Stomach smooth muscle (tissue), 2 donors: ENCODE data around the gene NMB.
A peak's percentile ranks its signal among the peaks of the same experiment; 100 is the strongest.
"Not testable (repeated sequence)": the region's sequence is repeated elsewhere in the genome, so short reads cannot be mapped to it uniquely, and the experiment has no call there.

ENCODE experiments used
- H3K27ac ChIP-seq: one replicate; pipeline ENCODE4 v1.7.0; 2013; ENCODE audit warnings: mild to moderate bottlenecking, low read length, inconsistent platforms
- H3K27me3 ChIP-seq, 2 donors: one replicate each; pipeline ENCODE4 v1.7.0; 2013; ENCODE audit warnings: low read length in 2 of 2; ENCODE audit not compliant: insufficient read depth in 2 of 2, control insufficient read depth in 1 of 2
- H3K36me3 ChIP-seq, 2 donors: one replicate each; pipeline ENCODE4 v1.7.0; 2013; ENCODE audit warnings: low read length in 2 of 2; ENCODE audit not compliant: control insufficient read depth in 2 of 2, insufficient read depth in 2 of 2
- H3K4me1 ChIP-seq: one replicate; pipeline ENCODE4 v1.7.0; 2013; ENCODE audit warnings: low read length; ENCODE audit not compliant: control insufficient read depth, insufficient read depth
- H3K4me3 ChIP-seq, 2 donors: one replicate each; pipeline ENCODE4 v1.7.0; 2013; ENCODE audit warnings: low read length in 2 of 2
- H3K9ac ChIP-seq, 2 donors: one replicate each; pipeline ENCODE4 v1.7.0; 2013; ENCODE audit warnings: low read length in 2 of 2, mild to moderate bottlenecking in 1 of 2
- H3K9me3 ChIP-seq, 2 donors: one replicate each; pipeline ENCODE4 v1.7.0; 2013; ENCODE audit warnings: low read length in 2 of 2; ENCODE audit not compliant: control insufficient read depth in 2 of 2
- donor health status: healthy.
- donor health status: Pancreatic carcinoma.

Gene NMB

GRCh38 chr15:84641871-84642270, 16.1 kb downstream of the NMB start:
- not testable (repeated sequence) for H3K9me3 ChIP-seq, H3K27me3 ChIP-seq, H3K9ac ChIP-seq, H3K27ac ChIP-seq, H3K4me3 ChIP-seq, H3K4me1 ChIP-seq
- H3K36me3 ChIP-seq = peaks cover 36 to 65% of the 10 kb centered on the region in 2 donors

DNA sequence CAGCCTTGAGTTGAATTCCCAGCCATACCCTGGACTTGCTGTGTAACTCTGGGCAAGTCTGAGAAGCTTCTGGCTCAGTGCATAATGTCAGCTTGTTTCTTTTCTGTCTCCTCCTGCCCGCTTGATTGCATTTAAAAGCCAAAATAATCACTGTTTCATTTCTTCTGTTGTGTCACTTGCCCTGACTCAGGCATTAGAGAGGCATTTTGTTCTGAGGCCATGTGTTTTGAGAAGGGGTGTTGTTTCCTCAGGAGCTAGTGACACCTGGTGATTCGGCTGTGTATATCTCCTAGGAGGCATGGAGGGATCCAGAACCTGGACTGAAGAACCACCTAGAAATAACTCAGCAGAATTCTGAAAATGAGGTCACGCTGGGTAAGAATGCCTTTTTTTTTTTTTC, 19.9 kb downstream of the NMB start:
- H3K4me3 ChIP-seq = no peak overlapping the region
- H3K27ac ChIP-seq = no peak overlapping the region
- peaks cover 19 to 41% of the 10 kb centered on the region in 2 donors for H3K36me3 ChIP-seq
- peaks cover 3% of the 10 kb centered on the region for H3K4me1 ChIP-seq
- no peak overlapping the region for H3K9ac ChIP-seq
- H3K9me3 ChIP-seq = no peaks in the 10 kb centered on the region
- H3K27me3 ChIP-seq = no peaks in the 10 kb centered on the region

- peaks cover 27% of the 10 kb centered on the region for H3K4me1 ChIP-seq
- H3K4me3 ChIP-seq = peak overlapping the region; percentile 88 to 92
- no peaks in the 10 kb centered on the region for H3K9me3 ChIP-seq
- no peaks in the 10 kb centered on the region for H3K27me3 ChIP-seq
- peak overlapping the region; percentile 82 for H3K27ac ChIP-seq
- peaks cover 8 to 16% of the 10 kb centered on the region in 2 donors for H3K36me3 ChIP-seq
- H3K9ac ChIP-seq = peak overlapping the region; percentile 82 to 86
These were observed 23.7 kb downstream of the NMB start for GRCh38 chr15:84634228-84634837.

GRCh38 chr15:84633311-84634227, 24.4 kb downstream of the NMB start:
- peaks cover 7 to 15% of the 10 kb centered on the region in 2 donors for H3K36me3 ChIP-seq
- H3K27ac ChIP-seq = peak overlapping the region; percentile 82
- H3K27me3 ChIP-seq = no peaks in the 10 kb centered on the region
- no peaks in the 10 kb centered on the region for H3K9me3 ChIP-seq
- peaks cover 27% of the 10 kb centered on the region for H3K4me1 ChIP-seq
- H3K9ac ChIP-seq = peak overlapping the region; percentile 82 to 86
- H3K4me3 ChIP-seq = peak overlapping the region; percentile 88 to 92

DNA sequence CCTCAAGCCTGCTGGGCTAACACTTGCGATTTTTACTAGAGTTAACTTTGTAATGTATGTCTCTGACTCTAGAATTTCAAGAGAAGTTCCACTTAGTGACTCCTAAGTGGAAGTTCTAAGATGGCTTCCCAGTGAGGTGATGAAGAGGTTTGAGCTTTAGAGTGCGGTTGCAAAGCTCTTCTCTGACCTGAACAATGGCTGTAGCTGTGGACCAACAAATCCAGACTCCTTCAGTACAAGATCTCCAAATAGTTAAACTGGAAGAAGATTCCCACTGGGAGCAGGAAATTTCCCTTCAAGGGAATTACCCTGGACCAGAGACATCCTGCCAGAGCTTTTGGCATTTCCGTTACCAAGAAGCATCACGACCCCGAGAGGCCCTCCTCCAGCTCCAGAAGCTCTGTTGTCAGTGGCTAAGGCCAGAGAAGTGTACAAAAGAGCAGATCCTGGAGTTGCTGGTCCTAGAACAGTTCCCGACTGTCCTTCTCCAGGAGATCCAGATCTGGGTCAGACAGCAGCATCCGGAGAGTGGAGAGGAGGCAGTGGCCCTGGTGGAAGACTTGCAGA, 26.2 kb downstream of the NMB start:
- Histone ChIP-seq H3K36me3 (peaks cover 2 to 5% of the 10 kb centered on the region in 2 donors), H3K9ac (peak overlapping the region; percentile 81 to 85), H3K27me3 (no peaks in the 10 kb centered on the region), H3K9me3 (no peaks in the 10 kb centered on the region), H3K4me3 (peak overlapping the region; percentile 88 to 92), H3K27ac (peak overlapping the region; percentile 78), H3K4me1 (peaks cover 27% of the 10 kb centered on the region)

DNA sequence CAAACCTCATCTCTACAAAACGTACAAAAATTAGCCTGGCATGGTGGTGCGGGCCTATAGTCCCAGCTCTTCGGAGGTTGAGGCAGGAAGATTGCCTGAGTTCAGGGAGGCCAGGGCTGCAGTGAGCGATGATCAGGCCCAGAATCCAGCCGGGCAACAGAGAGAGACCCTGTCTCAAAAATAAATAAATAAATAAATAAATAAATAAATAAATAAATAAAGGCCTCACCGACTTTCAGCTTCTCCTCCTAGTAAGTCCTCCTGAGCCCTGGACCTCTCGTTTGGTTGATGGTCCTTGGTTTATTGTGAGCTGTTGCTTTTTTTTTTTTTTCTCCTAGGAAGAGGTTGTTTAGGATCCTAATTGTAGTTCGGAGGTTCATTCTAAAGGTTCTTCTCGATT, 29.0 kb downstream of the NMB start:
- no peak overlapping the region for H3K27ac ChIP-seq
- peaks cover 27% of the 10 kb centered on the region for H3K4me1 ChIP-seq
- H3K27me3 ChIP-seq = no peaks in the 10 kb centered on the region
- no peaks in the 10 kb centered on the region for H3K9me3 ChIP-seq
- no peak overlapping the region for H3K9ac ChIP-seq
- H3K36me3 ChIP-seq = no peaks in the 10 kb centered on the region
- H3K4me3 ChIP-seq = no peak overlapping the region

GRCh38 chr15:84625123-84625522, 32.9 kb downstream of the NMB start:
- no peak overlapping the region for H3K27ac ChIP-seq
- no peaks in the 10 kb centered on the region for H3K27me3 ChIP-seq
- no peak overlapping the region for H3K9ac ChIP-seq
- H3K4me1 ChIP-seq = peaks cover under 1% of the 10 kb centered on the region
- peaks cover 10 to 23% of the 10 kb centered on the region in 2 donors for H3K9me3 ChIP-seq
- no peak overlapping the region for H3K4me3 ChIP-seq
- H3K36me3 ChIP-seq = peaks cover 19 to 24% of the 10 kb centered on the region in 2 donors

DNA sequence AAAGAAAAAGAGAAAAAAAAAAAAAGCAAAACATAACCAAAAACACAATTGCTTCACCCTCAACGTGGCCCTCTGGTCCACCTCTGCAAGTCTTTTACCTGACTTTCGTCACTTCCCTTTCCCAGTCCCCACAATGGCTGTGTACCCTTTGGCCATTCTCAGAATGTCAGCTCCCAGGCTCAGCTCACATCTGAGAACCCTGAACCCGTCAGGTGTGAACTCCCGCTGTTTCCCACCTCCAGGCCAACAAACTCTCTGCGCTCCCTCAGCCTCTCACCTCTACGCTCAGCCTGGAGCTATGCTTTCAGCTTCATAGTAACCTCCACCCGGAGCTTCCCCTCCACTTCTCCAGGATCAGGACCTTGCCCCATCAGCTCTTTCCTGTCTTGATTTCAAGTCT, 33.6 kb downstream of the NMB start:
- no peak overlapping the region for H3K4me3 ChIP-seq
- H3K9me3 ChIP-seq = peaks cover 10 to 23% of the 10 kb centered on the region in 2 donors
- H3K4me1 ChIP-seq = no peaks in the 10 kb centered on the region
- H3K27ac ChIP-seq = no peak overlapping the region
- H3K9ac ChIP-seq = no peak overlapping the region
- H3K27me3 ChIP-seq = no peaks in the 10 kb centered on the region
- H3K36me3 ChIP-seq = peaks cover 19 to 24% of the 10 kb centered on the region in 2 donors

GRCh38 chr15:84621358-84621979, 36.5 kb downstream of the NMB start:
- Histone ChIP-seq H3K9me3 (peaks cover 10 to 23% of the 10 kb centered on the region in 2 donors), H3K27me3 (no peaks in the 10 kb centered on the region), H3K4me1 (no peaks in the 10 kb centered on the region), H3K27ac (no peak overlapping the region), H3K9ac (no peak overlapping the region), H3K36me3 (peaks cover 19 to 24% of the 10 kb centered on the region in 2 donors), H3K4me3 (no peak overlapping the region)

- H3K27me3 ChIP-seq = no peaks in the 10 kb centered on the region
- H3K9me3 ChIP-seq = peaks cover 10 to 23% of the 10 kb centered on the region in 2 donors
- no peak overlapping the region for H3K4me3 ChIP-seq
- H3K27ac ChIP-seq = no peak overlapping the region
- H3K4me1 ChIP-seq = no peaks in the 10 kb centered on the region
- peaks cover 19 to 24% of the 10 kb centered on the region in 2 donors for H3K36me3 ChIP-seq
- H3K9ac ChIP-seq = no peak overlapping the region
These were observed 37.4 kb downstream of the NMB start for GRCh38 chr15:84620626-84621025.
